Bone marrow (tissue), 2 donors: Measurements from ENCODE around the gene PCDH9.

Experiments
- DNase-seq, 2 donors: peaks; one replicate each; lab custom pipeline; 2025; lab: John Stamatoyannopoulos, UW

The PCDH9 gene, protein sequence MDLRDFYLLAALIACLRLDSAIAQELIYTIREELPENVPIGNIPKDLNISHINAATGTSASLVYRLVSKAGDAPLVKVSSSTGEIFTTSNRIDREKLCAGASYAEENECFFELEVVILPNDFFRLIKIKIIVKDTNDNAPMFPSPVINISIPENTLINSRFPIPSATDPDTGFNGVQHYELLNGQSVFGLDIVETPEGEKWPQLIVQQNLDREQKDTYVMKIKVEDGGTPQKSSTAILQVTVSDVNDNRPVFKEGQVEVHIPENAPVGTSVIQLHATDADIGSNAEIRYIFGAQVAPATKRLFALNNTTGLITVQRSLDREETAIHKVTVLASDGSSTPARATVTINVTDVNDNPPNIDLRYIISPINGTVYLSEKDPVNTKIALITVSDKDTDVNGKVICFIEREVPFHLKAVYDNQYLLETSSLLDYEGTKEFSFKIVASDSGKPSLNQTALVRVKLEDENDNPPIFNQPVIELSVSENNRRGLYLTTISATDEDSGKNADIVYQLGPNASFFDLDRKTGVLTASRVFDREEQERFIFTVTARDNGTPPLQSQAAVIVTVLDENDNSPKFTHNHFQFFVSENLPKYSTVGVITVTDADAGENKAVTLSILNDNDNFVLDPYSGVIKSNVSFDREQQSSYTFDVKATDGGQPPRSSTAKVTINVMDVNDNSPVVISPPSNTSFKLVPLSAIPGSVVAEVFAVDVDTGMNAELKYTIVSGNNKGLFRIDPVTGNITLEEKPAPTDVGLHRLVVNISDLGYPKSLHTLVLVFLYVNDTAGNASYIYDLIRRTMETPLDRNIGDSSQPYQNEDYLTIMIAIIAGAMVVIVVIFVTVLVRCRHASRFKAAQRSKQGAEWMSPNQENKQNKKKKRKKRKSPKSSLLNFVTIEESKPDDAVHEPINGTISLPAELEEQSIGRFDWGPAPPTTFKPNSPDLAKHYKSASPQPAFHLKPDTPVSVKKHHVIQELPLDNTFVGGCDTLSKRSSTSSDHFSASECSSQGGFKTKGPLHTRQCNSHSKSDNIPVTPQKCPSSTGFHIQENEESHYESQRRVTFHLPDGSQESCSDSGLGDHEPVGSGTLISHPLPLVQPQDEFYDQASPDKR (N-terminal part only)

DNA sequence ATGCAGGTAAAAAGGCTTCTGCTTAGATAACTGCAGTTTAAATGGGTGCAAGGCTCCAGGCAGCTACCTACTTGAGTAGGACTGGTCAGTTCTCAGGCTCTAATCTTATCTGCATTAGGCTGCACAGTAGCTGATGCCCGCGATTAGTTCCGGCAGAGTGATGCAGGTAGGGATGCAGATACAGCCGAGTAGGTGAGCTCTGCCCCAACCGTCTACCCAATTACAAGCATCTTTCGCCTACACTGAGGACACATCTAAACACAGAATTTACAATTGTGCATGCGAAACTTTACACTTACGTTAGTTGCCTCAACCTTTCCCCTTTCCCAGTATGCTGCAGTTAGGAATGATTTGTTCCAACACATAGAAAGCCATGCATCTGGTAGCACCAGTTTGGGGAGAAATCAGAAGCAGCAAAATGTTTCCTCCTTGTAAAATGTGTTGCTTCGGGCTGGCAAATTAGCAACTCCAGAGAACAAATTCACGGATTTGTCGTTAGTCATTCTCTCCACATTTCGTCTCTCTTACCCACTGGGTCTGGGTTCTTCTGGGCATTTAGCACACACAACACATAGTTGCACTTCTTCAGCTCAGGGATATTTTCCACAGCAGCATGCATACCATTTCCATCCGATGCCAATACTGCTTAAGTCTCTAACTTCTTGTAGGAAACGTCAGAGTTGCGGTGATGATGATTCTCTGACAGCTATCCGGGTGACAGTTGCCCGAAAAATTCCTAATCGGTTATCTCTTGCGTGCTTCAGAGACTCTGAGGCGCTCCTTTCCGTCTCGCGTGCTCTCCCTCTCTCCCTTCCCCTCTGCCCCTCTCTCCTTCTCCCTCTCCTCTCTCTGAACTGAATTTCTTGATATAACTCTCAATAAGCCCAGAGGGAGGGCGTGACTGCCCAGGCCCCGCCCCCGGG lies at the start of gene PCDH9:
PCDH9 (minus strand) TSS at position 856 of the 923 bp plus-strand sequence. CDS start 1,896 bp downstream, outside the sequence.
- DNase-seq, result no peak

DNA sequence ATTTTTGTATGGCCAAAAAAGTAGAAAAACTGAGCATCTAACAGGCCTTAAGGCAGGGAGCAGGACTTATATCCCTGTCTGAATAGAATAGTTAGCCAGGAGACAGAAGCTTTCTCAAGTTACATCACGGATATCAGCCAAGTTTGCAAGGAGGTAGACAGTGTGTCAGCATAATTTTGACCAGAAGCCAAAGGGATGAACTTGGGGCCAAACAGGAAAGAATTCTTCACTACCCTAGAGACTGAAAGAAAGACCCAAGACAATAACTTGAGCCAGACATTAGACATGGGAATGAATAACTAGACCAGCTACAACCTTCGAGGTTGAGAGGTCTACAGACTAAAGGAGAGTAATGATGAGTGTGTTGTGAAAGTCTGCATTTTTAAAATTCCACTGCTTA lies 48.1 kb upstream of the PCDH9 start:
- DNase-seq, result no peak

DNA sequence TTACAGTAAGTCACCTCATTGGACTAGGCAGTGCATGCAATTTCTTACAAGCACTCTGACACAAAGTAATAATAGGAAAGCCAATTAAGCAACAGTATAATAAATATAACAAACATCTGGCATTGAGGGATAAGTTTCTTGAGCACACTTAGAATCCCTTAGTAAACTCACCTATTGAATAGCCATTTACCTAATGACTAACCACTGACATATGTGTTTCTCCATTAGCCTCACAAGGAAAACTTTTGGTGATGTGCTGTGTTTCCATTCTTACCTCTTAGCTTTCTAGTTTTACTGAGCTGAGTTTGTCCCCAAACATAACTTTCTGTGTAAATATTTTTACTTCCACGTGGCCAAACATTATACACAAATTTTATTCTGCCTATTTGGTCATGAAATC lies 47.4 kb upstream of the PCDH9 start:
- no peak for DNase-seq

DNA sequence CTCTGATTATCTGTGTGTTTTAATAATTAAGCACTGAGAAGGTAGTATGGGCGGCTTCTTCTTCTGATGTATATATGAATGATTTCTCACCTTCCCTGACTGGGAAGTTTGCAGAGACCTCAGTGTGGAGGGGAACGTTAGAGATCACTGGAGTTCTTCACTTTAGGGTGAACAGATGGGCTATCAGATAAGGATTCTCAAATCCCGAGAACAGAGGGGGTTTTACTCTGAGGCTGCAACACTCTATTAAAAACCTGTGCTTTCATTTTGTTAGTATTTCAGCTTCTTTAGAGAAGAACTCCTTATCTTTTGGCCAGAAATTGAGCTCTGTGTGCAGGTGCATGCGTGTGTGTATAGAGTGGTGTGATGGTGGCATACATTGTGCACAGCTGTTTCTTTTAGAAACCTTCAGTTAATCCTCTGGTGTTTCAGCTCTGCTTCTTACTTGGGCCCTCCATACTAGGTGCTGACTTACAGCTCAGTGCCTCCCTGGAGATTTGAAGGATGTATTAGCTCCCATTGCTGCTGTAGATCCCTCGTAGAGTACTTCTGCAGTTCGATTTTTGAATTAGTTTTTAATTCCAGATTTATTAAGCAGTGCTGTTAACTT lies 45.3 kb upstream of the PCDH9 start:
- no peak for DNase-seq

DNA sequence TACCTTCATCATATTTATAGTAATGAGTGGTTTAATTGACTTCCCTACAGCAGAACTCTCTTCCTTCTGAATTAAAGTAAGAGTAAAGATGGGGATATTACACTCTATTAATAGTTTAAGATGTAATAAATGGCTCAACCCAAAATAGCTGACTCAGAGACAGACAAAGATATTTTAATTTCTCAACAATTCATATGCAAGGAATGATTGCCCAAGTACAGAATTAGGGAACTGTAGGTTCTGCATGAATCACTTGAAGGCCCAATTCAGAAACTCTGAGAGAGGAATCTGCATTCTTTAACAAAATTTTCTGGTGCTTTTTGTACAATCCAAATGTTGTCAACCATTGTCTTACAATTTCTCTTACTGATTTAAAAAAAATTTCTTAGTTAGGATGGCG lies 42.9 kb upstream of the PCDH9 start:
- DNase-seq, result no peak

DNA sequence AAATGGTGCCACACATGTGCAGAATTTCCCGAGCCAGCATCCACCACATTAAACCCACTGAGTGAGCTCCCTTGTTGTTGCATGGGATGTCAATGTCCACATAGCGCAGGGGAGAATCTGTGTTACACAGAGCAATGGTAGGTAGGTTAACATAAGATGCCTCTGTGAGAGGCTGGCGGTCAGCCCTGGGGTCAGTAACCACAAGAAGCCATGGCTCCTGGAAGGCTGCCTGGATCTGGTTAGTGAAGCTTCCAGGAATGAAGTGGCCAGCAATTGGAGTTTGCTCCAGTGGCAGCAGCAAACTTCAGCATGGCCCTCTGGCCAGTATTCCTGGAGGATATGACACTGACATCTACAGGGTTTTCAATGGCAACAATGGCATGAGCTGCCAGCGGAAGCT lies 37.0 kb upstream of the PCDH9 start:
- DNase-seq, result no peak

DNA sequence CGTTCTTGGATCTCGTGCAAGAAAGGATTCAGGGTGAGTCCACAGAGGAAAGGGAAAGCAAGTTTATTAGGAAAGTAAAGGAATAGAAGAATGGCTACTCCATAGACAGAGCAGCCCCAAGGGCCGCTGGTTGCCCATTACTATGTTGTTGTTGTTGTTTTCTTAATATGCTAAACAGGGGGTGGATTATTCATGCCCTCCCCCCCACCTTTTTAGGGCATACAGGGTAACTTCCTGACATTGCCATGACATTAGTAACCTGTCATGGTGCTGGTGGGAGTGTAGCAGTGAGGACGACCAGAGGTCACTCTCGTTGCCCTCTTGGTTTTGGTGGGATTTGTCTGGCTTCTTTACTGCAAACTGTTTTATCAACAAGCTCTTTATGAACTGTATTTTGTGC lies 29.1 kb upstream of the PCDH9 start:
- no peak for DNase-seq

DNA sequence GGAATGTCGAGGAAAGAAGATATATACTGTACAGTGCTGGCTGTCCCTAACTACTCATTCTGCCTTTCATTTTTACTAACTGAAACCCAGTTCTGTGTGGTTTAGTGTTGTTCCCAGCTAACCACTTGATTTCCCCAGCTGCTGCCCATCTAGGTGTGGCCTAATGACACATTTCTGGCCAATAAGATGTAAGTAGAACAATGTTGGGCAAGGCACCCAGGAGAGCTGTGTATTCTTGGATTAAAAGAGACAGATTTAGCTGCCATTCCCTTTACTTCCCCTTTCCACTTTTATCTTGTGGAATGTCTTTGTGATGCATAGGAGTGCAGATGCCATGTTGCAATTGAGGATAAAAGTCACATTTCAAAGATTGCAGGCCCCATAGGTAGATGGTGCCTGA lies 28.3 kb upstream of the PCDH9 start:
- no peak for DNase-seq

DNA sequence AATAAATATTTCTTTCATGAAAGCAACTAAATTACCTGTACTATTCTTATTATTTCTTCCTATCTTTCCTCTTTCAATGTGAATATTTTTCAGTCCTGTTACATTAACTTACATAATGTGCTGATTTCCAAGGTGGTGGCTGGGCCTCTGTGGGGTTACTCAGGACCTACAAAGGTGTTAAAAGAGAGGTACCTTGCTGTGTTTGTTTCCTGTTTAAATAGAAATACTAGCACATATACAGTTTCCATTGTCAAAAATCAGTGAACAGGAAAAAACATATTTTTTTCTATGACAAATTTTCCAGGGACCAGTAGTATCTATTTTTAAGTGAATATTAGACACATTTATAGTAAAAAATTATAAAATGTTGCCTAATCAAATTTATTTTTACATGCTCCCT lies 8.7 kb upstream of the PCDH9 start:
- no peak for DNase-seq

DNA sequence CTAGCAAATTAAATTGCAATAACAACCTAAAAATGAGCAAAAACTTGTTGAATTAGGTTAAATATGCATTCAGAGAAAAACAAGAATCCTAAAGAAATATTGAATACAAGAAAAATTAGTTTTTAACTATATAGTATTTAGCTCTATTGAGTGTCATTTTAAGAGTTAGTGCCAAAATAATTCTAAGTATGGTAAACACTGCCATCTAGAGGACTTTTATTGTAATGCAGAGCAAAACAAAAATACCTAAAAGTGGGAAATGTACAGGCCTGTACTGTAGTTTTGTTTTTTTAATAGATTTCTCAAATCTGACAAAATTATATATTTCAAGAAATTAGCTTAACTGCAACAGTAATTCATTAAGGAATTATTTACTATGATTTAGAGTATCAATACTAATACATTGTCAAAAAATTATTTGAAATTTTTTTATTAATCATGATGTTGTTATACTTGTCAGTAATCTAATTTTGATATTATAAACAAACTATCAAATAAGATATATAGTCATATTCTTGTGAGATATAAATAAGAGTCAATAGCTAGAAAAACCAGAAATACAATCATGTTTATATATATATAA lies 8.2 kb upstream of the PCDH9 start:
- no peak for DNase-seq

DNA sequence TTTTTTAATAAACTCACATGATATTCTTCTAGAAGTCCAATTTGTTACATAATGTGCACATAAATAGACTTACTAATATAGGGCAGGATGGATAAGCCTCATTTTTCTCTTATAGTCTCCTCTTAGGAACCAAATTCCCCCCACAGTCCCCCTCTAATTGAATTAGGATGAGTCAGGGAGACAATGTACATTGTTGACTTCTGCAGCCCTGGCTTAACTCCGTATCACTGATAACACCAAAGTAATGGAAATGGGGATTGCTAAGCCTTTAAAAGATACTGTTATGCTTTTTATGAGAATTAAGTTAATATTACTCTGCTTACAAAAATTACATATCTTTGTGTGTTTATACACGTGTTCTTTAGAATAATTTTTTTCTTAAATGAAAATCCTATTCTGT lies 5.1 kb upstream of the PCDH9 start:
- DNase-seq, result no peak

DNA sequence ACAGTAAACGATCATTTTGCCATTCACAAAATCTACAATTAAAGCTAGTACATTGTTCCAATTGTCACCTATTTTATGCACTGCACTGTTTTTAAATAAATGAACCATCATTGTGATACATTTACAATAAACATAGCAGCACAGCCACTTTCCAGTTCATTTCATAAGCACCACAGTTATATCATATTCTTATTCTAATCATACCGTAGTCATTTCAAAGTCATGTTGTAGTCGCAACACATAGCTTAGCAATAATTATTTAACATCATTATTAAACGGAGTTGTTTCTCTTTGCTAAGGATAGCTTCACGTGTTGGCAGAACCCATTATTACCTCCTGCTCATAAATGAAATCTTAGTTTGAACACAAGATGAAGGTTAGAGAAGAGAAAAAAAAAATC lies 2.2 kb upstream of the PCDH9 start:
- DNase-seq, result no peak

DNA sequence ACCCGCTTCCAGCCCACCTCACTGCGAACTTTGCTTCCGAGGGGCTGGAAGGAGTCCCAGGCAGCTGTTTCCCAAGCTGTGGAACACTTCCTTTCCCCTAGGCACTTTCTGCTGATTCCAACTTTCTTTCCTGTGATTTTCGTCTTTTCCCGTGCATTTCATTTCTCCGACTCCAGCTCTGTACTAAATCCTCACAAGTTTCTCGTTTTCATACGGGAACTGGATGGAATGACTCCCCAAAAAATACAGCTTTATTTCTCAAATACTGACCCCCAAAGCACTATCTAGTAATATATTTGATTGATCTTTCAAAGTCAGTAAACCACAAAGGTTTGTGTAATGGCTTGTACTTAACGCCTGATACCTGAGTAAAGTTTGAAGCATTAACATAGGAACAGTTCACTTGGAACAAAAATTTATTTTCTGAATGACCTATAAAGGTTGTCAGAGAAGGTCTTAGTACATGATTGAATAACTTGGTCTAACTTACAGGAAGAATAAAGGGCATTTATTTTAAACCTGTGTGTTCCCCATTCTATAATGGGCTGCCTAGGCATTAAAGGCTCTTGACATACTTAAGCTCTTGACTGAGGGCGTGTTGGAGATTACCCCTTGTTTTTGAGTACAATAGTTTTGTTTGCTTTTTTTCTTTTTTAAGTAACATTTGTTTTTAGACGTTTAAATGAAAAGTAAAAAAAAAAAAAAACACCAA lies 1.3 kb upstream of the PCDH9 start:
- DNase-seq, result no peak

DNA sequence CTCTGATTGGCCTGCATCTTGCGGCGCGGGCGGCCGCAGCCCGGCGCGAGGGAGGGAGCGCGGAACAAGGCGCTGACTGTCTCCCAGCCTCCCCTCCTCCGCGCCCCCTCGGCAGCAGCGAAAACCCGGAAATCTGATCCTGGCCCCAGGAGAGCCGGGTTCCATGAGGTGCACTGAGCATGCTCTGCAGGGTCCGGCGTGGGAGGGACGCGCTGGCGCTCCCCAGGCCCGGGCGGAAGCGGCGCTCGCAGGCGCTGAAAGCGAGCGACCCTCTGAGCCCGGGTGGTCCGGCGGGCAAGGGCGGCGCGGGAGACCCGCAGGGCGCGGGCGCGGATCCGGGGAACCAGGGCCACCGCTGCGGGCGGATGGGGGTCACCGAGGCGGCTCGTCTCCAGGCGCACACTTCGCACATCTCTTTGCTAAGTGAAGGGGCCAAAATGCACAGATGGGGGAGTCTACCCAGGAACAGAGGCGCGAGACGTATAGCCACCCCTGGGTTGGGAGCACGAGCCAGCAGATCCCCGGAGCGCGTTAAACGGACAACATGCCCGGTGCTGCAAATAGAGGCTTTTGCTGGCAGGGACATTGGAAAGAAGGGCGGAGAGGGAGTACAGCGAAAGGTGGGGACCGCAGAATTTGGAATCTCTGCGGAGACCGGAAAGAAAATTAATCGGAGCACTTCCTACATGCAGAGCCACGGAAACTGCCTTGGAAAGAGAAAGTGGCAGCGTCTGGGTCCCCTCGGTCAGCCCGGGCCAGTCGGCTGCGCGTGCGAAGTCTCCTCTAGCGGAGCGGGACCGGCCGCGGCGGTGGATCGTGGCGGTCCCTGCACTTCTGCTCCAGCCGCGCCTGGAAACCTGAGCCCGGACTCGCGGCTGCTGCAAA lies 510 bp upstream of the PCDH9 start:
- DNase-seq, result peak; percentile 18 to 68

DNA sequence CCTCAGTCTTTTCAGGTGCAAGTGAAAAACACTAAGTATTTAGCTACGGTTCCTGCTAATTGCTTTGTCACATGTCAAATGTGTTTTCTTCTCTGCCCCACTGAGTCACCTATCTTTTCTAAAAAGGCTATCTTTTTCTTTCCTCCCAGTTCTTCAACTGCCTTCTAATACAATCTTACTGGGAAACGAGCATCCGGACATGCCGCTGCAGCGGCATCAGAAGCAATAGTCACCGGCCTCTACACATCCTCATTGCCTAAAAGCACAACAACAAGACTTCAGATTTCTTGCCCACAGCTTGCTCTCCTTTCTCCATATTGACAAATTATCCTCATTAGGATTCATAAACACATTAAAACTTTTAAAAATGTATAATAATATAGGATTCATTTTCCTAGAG lies 1.2 kb downstream of the PCDH9 start:
- DNase-seq, result no peak

DNA sequence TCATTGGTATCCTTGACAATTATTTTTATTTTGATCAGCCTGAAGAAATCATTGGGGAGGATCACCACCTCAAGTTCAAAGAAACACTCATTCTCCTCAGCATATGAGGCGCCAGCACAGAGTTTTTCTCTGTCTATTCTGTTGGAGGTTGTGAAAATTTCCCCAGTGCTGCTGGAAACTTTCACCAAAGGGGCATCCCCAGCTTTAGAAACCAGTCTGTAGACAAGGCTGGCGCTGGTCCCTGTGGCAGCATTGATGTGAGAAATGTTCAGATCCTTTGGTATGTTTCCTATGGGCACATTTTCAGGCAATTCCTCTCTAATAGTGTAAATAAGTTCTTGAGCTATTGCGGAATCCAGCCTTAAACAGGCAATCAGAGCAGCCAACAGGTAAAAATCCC lies 2.1 kb downstream of the PCDH9 start:
- no peak for DNase-seq

DNA sequence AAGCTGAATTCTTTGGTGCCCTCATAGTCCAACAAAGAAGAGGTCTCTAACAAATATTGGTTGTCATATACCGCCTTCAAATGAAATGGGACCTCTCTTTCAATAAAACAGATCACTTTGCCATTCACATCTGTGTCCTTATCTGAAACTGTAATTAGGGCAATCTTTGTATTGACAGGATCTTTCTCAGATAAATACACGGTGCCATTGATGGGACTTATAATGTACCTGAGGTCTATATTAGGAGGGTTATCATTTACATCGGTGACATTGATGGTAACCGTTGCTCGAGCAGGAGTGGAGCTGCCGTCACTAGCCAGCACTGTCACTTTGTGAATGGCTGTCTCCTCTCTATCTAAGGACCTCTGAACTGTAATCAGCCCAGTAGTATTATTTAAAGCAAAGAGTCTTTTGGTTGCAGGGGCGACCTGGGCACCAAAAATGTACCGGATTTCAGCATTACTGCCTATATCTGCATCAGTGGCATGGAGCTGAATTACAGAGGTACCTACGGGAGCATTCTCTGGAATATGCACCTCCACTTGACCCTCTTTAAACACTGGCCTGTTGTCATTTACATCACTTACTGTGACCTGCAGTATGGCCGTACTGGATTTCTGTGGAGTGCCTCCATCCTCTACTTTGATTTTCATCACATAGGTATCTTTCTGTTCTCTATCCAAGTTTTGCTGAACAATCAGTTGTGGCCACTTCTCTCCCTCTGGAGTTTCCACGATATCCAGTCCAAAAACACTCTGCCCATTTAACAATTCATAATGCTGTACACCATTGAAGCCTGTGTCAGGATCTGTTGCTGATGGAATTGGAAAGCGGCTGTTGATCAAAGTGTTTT lies 2.8 kb downstream of the PCDH9 start:
- no peak for DNase-seq

DNA sequence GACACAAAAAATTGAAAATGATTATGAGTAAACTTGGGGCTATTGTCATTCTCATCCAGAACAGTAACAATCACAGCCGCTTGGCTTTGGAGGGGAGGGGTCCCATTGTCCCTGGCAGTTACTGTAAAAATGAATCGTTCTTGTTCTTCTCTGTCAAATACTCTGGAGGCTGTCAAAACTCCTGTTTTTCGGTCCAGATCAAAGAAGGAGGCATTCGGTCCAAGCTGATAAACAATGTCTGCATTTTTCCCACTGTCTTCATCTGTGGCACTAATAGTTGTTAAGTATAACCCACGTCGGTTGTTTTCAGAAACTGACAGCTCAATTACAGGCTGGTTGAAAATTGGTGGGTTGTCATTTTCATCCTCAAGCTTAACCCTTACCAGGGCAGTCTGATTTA lies 3.4 kb downstream of the PCDH9 start:
- no peak for DNase-seq
